HCEC 1CT (cell line): ENCODE measurements around the gene UMODL1.
"Not testable (repeated sequence)": the region's sequence is repeated elsewhere in the genome, so short reads cannot be mapped to it uniquely, and the experiment has no call there.

Experiments
- DNase-seq: peaks from one replicate; pipeline ENCODE4 v3.0.0-alpha.2; 2017

The UMODL1 gene

DNA sequence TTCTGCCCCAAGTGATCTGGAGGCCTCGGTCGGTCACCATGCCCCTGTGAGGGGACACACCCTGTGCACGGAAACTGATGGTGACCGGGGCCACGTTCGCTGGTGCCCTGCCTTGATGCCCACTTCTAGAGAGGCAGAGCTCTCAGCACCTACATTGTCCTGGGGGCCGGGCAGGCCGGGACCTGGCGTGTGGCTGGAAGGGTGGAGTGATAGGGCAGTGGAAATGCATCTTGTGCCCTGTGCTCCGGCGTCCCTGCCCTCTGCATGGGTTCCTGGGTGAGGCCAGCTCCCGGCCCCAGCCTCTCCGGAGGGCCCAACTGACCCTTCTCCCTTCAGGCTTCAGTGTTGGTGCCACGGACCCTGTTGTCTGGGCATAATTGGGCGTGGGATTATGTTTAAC is 11.0 kb upstream of the UMODL1 start:
- DNase-seq = no peak

DNA sequence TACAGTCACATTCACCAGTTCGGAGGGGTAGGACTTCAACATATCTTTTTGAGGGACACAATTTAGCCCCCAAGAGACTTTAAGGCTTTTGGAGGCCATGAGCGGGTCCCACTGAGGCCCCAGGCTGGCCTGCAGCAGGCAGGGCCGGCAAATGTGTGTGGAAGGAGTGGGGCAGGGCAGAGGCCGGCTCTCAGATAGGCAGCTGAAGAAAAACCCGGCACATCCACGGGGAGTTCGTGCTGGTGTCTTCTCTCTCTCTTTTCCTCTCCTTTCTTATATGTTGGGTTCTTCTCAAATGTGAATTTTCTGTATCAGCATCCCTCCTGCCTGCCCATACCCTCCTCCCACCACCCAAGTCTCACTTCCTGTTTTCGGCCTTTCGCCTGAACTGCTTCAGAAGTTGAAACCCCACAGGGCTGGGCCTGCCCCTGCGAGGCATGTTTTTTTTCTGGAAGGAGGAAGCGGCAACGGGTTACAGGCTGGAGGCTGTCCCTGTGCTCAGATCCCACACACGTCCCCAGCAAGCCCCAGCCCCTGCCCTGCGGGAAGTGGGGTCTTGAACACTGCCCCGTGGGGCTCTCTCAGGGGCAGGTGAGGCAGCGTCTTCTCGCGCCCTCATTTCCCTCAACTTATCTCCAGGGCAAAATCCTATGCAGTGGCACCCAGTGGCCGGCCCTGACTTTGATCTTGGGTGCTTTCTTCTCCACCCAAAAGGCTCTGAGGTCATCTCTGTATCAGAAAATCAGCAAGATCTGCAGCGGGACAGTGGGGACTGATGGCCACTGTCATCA is 9.7 kb upstream of the UMODL1 start:
- no peak for DNase-seq

DNA sequence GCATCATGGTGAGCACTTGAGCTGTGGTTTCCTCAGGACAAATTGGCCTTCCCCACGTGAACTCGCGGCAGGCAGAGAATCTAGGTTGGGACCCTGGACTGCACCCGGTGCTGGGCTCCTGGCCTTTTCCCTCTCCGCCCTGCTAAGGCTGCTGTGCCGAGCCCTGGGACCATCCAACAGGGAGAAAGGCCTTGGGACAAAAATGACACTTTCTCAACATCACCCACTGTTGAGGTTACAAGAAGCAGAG is 9.2 kb upstream of the UMODL1 start:
- DNase-seq = no peak

DNA sequence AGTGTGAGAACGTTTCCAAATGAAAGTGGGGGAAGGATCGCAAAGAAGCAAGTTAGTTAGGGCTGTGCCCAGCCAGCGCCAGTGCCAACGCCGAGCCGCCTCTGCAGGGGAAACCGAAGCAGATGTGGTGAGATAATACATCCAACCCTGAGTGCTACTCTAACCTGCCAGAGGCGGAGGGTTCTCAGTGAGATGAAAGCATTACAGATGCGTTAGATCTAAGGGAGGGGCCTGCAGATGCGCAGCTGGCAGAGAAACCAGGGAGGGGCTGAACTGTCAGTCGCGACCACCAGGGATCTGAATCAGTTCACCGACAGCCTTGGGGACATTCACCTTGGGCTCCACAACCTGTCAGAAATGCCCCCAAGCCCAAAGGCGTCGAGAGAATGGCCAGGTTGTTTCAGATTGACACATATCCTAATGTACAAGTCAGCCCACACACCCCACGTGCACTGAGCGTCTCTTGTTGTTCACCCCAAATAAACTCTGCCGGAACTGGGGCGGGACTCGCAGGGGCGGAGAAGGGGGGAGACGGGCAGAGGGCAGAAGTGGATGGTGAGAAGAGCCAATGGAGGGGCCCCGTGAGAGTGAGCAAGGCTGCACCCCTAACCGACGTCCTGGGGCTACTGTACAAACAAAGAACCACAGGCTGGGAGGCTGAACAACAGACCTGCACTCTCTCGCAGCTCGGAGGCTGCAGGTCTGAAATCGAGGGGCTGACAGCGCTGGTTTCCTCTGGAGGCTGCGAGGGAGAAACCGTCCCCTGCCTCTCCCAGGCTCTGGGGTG is 8.7 kb upstream of the UMODL1 start:
- no peak for DNase-seq

DNA sequence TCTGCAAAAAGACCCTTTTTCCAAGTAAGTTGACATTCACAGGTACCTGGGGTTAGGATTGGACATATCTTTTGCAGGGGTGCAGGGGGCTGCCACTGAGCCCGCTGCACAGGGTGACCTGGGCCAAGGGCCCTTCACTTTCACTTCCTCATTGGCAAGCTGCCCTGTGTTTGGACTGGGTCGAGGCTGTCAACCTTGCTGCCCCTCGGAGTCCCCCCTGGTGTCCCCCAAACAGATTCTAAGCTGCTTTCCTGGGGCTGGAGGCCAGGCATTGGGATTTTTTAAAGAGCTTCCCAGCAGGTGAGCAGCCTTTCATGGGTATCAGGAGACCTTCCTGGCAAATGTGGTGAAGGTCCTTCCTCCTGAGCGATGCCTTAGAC is 7.9 kb upstream of the UMODL1 start:
- no peak for DNase-seq

DNA sequence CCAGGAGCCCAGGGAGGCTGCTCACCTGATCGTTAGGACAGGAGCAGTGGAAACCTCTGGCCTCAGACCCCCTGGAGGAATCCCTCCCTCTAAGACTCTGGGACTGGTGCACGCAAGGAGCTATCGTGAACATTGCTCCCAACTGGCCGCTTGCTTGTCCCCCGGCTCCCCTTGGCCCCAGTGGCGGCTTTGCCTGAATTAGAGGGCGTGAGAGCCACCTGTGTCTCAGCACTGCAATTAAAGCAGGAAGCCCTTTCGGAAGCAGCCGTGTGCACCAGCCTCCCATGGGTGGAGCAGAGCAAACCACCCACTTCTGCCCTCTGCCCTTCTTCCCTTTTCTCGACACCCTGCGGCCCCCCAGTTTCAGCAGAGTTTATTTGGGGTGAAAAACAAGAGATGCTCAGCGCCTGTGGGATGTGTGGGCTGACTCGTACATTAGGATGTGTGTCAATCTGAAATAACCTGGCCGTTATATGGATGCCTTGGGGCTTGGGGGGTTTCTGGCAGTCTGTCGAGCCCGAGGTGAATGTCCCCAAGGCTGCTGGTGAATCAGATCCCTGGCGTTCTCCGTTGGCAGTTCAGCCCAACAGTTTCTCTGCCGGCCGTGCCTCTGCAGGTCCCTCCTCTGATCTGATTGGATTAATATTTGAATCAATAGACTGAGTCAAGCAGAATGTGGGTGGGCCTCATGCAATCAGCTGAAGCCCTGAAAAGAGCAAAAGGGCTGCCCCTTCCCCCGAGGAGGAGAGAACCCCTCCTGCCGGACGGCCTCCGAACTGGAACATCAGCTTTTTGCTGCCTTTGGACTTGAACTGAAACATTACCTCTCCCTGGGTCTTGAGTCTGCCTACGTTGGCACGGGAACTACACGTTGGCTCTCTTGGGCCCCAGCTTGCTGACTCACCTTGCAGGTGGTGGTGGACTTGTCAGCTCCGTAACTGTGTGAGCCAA is 7.3 kb upstream of the UMODL1 start:
- DNase-seq = no peak

DNA sequence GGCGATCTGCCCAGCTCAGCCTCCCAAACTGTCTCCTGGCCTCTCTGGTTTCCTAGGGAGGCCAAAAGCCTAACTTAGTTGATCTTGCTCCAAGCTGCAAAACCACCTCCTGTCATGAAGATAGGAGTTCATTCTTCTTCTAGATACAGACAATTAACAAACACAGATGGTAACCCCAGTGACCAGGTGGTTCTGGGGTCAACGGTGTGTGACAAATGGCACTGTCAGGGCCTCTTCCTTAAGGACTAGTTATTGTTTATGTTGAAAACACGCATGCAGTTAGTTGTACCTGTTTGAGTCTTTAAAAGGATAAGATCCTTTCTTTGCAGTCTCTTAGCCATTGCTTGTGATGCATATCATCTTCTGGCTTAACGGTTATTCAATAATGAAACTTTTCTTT is 4.6 kb upstream of the UMODL1 start:
- DNase-seq = no peak

DNA sequence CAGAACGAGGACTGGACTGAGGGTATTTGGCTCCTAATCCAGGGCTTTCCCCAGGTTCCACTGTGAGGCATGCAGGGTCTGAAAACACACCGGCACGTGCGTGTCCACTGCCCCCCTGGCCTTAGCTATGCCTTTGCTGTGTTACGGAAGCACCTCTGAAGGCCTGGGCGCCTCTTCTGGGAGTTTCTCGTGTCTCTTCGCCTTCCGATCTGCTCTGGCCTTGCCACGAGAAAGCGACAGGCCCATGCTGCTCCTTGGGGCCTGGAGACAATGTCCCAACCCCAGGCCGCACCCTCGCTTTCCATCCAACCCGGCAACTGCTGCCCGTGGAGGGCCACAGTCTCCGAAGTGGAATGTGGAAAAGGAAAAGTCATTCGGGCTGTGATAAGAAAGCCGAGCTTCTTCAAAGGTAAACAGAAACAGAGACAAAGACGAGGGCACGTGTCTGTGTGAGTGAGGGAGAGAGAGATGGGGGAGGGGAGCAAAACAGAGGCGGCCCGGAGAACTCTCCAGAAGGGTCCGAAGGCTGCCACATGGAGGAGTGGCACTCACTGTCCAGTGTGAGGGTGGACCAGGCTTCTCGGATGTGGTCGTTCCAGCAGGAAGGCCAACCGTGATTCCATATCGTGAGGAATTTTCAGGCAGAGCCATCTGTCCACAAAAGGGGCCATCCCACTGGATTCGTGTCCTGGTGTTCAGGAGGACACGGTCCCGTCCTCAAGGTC is 3.4 kb upstream of the UMODL1 start:
- no peak for DNase-seq

DNA sequence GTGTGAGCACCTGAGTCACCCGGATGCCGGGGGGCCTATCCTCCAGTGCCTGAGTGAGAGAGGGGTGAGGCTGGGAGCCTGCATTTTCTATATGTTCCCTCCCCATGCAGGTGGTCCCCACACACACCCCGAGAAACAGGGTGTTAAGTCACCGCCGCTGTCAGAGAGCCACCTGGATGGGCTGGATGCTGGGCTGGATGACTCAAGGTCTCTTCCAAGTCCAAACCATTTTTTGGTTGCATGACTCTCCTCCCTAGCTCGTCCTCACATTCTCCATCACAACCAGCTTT is 2.9 kb upstream of the UMODL1 start:
- no peak for DNase-seq

DNA sequence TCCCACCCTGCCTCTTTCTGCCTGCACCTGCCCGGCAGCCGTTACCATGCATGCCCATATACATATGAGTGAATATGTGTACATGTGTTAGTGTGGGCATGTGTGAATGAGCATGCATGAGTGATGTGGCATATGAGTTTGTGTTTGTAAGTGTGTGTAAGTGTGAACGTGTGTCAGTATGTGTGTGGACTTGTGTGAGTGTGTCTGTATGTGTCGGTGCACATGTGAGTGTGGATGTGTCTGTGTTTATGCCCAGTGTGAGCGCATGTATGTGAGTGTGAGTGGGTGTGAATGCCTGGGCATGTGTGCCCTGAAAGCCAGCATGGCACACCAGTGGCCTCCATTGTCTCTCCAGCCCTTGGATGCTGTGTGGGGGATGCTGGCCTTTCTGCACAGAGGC is 2.5 kb upstream of the UMODL1 start:
- no peak for DNase-seq

DNA sequence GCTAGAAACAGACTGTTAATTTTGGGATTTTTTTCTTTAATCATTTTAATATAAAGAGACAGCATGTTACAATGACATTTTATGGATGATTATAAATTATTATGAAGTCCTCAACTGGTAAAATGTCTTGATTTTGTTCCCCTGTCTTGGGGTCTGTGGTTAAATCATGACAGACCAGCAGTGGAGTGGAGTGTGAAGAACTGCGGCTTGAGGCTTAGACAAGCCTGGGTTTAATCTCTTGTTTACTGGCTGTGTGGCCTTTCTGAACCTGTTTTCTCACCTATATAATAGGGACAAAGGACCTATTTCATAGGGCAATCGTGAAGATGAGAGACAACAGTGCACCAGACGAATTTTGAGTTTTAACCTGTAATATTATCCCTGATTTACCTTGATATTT is 1.8 kb upstream of the UMODL1 start:
- no peak for DNase-seq

DNA sequence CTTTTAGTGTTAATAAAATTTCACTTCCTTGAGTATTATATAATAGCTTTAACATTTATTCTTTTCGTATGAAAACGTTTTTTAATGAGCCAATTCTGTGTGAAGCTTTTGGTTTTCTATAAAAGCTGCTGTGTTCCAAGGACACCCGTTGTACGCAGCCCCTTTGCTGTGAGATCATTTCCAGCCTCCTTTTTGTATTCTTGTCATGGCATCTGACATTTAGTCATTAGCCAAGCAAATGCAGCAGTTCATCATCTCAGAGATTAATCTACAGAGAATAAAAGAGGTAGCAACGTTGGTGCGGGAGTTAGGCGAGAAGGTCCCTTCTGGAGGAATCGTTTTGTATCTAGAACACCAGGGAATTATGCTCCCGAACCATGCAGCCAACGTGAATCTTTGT is 1.3 kb upstream of the UMODL1 start:
- DNase-seq = no peak

DNA sequence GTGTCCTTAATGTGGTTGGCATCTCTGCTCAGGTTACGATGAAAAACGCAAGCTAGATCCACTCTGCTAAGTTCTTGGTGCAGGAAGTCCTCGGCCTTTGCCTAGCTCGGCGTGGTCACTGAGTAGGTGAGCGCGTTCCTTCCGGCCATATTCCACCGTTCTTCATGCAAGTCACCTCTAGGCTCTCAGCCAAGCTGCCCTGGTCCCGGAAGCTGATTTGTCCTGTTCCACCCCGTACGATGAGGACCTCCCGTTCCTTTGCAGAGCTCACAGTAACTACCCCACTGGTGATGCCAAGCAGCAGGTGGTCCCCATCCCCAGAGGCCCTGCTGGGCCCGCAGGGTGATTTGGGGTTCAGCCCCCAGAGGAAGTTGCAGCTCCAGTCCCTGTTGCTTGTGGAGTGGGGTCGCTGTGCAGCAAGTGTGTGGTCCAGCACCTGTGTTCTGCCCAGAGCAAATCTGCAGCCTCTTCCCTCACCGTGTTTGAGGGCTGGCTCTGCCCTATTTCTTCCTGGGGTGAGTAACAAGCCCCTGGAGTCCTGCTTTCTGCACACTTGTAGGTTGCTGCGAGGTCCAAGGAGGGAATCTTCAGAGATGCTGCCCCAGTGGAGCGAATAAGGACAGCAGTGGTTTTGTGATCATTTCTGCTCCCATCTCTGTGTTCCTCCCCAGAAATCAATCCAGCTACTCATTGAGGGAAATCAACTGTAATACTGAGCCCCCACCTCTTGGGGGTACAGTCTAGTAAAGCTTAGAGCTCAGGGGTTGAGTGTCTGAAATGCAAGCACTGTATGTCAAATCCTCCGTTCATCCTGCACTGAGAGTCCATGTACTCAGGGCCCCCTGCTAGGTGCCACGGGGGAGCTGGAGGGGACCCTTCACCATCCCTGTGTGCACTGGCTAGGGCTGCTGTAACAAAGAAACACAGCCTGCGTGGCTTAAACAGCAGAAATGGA is 2.3 kb downstream of the UMODL1 start:
- DNase-seq = no peak

DNA sequence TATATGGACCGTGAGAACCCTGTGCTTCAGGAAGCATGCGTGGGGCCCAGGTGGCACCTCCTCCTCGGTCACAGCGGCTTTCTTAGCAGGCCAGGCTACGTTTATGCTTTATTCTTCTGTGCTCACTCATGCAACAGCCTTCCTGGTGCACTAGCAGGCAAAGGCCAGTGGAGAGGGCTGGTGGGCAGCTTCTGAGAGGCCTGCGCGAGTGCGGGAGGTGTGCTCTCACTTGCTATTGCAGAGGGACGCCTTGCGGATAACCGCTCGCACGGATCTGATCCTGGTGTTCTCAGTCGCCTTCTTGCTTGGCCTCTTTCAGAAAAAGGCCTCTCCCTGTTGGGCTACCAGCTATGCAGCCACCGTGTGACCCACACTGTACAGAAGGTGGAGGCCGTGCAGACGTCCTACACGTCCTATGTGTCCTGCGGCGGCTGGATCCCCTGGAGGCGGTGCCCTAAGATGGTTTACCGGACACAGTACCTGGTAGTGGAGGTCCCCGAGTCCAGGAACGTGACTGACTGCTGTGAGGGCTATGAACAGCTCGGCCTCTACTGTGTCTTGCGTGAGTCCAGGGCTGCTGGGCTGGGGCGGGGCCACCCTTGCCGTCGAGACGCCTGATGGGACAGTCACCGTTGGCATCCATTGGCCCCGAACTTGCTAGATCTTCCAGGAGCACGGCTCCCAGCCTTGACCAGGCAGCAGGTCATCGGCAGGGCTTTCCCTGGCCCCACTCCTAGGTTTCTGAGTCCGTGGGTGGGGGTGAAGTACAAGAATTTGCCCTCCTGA is 4.8 kb downstream of the UMODL1 start:
- DNase-seq = no peak

DNA sequence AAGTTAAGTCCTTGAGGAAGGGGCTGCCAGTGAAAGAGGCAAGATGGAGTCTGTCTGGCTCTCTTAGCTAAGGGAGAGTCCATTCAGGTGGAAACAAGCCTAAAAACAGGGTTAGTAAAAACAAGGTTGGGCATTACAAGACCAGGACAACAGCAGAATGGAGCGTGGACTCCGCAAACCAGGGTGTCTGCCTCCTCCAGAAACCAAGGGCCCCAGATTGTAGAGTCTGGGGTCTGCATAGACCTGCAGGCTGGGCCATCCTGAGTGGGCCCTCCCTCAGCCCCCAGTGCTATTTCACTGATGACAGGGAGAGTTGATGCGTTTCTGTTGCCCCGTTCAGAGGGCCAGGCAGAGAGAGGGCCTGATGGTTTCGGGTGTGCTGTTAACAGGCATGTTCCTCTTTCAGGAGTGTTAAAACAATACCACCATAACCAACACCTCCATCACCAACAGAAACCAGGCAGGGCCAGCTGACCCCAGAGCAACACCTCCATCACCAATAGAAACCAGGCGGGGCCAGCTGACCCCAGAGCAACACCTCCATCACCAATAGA is 6.6 kb downstream of the UMODL1 start:
- DNase-seq = not testable (repeated sequence)

DNA sequence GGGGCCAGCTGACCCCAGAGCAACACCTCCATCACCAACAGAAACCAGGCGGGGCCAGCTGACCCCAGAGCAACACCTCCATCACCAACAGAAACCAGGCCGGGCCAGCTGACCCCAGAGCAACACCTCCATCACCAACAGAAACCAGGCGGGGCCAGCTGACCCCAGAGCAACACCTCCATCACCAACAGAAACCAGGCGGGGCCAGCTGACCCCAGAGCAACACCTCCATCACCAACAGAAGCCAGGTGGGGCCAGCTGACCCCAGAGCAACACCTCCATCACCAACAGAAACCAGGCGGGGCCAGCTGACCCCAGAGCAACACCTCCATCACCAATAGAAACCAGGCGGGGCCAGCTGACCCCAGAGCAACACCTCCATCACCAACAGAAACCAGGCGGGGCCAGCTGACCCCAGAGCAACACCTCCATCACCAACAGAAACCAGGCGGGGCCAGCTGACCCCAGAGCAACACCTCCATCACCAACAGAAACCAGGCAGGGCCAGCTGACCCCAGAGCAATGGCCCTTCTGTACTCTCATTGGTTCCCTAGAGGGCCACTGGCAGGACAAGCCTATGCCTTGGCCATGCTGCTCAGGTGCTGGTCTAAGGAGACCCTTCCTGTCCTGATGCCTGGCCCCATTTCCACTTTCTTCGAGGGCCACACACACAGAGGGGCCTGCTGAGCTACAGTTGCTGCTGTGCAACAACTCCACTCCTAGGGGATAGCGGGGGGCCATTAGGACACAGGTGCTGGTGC is 7.3 kb downstream of the UMODL1 start:
- DNase-seq = not testable (repeated sequence)

DNA sequence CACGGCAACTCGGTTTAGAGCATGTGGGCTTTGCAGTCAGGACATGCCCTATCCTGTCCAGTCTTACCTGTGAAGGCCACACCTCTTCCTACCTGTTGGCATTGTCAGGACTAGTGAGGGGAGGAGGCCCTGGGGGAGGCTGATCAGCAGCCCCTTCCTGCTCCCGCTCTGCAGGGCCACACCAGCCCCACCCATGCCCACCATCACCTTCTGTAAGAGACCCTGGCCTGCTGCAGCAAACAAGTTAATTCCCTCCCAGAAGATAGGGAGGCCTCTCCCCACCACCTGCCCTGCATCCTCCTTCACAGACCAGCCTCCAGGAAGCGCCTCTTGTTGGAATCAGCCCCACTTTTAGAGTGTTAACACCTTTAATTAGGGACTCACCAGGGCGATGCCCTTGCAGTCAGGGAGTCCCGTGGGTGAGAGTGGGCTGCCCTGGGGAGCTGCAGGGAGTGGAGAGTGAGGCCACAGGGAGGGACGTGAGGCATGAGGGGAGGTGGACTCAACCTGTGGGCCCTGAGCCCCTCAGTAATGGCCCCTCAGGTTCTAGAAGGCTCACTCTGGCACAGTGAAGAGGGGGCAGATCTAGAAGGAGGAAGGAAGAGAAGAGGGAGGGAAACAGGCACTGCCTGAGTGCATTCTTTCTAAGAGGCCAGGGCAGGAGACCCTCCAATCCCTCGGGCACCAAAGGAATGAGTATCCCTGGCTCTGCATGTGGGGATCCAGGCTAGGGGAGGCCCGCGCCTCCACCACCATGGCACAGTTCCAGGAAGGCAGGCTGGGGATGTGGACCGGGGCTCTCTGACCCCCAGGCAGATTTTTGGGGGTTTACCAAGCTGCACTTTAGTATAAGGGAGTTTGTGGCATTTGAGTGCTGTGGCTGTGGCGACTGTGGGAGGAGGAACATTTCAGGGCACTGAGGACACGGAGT is 8.2 kb downstream of the UMODL1 start:
- no peak for DNase-seq

DNA sequence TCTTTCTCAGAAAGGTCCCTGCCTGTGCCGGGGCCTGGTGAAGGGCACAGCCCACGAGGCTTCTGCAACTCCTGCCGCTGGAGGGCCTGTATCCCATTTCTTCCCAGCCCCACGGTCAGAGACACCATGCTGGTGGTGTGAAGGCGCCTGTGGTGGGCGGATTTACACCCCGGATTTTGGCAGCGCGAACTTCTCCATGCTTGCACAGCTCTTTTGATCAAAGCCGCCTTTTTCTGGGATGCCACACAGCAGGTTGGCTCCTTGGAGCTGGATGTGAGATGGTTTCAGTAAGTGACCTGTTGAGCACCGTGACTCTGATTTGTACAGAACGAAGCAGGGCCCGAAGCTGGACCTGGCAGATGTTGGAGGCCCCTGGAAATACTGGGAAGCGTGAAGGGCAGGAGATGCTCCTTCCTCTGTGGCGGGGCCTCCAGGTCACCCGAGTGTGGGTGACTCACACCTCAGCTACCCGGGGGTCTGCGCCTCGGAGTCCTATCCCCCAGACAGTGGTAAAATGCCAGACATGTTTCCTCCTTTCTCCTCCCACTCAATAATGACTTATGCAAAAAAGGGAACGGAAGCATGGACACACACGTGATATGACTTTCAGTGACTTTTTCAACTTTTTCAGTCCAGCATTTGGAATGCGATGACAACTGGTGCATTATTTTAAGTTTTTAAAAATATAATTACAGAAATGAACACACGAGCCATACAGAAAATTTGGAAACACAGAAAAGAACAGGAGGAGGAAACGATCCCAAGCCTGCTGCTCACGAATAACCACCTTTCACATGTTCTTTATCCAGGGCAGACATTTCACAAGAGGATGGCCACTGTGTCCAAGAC is 9.0 kb downstream of the UMODL1 start:
- no peak for DNase-seq
